NOMO-1 treated with DMSO at 0.1 percent for 48 hours (cell line): Measurements from ENCODE around the gene MITD1.
"Not testable (repeated sequence)": the region's sequence is repeated elsewhere in the genome, so short reads cannot be mapped to it uniquely, and the experiment has no call there.

ENCODE experiments used
- DNase-seq: peaks from one replicate; lab custom pipeline; 2025; ENCODE audit not compliant: unreplicated experiment; lab: John Stamatoyannopoulos, UW

Gene MITD1

DNA sequence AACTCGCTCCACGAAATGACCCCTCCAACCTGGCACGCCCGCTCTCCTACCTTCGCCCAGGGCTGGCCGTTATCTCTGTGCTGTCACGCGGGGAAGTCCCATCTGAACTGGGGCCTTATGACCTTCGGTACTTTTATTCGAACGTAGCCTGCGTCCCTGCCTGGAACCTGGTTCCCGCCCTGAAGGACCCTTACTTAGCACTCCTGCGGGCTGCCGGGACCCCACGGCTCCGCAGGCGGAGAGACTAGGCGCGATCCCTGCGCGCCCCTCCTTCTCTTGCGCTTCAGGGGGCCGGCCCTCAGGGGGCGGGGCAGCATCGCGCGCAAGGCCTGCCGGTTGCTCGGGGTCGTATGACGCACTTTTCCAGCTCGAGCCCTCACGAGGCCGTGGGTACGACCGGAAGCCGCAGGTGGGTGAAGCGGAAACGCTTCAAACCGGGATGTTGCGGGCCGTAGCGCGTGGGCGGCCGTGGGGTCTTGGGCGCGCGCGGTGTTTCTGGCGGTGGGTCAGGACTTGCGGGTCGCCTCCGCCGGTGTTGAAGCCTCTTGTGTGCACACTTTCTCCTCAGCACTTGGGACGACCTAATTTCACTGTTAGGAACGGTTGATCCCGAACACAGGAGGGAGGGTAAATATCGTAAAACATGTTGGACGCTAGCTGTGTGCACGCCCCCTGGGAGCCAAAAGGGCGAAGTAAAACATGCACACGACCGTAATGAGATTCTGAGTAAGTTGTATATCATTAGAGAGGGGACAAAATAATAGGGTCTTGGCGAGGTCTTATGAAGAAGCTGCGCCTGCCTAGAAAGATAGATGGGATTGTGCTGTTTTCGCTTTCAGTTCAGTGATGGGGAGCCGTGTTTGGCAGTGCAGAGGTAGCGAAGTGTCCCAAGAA, 26.0 kb downstream of the MITD1 start, which contains the start of the genes LIPT1 and TSGA10:
LIPT1 (plus strand) TSS at position 325 of the 894 bp plus-strand sequence. CDS start 6,991 bp downstream, outside the sequence.
TSGA10 (minus strand) TSS at position 300 of the 894 bp plus-strand sequence. CDS start 45,503 bp downstream, outside the sequence.
- DNase-seq = peak; percentile 83

- DNase-seq = no peak
These were observed 26.8 kb downstream of the MITD1 start for GRCh38 chr2:99153921-99154604.

DNA sequence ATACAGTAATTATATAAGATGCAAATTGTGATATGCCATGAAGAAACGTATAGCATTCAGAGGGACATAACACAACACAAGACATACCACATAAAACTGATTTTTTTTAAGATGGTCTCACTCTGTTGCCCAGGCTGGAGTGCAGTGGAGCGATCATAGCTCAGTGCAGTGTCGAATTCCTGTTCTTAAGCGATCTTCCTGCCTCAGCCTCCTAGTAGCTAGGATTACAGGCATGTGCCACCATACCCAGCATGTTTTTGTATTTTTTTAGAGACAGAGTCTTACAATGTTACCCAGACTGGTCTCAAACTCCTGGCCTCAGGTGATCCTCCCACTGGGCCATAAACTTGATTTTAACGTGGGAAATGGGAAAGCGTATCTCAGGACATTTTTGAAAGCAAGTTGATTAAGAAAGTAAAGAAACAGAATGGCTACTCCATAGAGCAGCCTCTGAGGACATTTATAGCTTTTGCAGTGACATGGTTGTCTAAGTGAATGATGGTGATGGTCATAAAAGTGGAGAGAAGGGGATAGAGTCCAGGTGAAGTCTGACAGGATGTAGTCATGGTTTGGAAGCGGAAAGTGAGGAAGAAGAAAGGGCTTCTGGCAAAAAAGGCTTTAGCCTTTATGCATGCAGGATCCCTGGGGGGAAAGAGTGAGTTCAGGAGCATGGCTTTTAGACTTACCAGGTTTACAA, 28.5 kb downstream of the MITD1 start:
- no peak for DNase-seq

GRCh38 chr2:99150706-99151105, 30.2 kb downstream of the MITD1 start:
- DNase-seq = peak; percentile 80

- DNase-seq = peak; percentile 94
These were observed 39.4 kb downstream of the MITD1 start, which contains the start of gene C2orf15 for GRCh38 chr2:99141110-99142108. TSS of gene C2orf15 (plus strand) at chr2:99141707. CDS start at chr2:99150559, 8,852 bp downstream.

DNA sequence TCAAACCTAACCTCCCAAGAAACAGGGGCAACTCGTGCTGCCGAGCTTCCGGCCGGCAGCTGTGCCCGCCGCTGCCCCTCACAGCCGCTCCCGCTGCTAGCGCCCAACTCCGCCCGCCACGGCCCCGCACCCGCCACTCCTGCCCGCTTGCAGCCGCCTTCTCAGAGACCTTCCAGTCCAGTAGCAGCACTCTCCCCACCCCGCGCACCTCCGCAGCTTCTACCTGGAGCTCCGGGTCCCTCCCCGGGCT, 40.1 kb downstream of the MITD1 start:
- peak; percentile 71 for DNase-seq

DNA sequence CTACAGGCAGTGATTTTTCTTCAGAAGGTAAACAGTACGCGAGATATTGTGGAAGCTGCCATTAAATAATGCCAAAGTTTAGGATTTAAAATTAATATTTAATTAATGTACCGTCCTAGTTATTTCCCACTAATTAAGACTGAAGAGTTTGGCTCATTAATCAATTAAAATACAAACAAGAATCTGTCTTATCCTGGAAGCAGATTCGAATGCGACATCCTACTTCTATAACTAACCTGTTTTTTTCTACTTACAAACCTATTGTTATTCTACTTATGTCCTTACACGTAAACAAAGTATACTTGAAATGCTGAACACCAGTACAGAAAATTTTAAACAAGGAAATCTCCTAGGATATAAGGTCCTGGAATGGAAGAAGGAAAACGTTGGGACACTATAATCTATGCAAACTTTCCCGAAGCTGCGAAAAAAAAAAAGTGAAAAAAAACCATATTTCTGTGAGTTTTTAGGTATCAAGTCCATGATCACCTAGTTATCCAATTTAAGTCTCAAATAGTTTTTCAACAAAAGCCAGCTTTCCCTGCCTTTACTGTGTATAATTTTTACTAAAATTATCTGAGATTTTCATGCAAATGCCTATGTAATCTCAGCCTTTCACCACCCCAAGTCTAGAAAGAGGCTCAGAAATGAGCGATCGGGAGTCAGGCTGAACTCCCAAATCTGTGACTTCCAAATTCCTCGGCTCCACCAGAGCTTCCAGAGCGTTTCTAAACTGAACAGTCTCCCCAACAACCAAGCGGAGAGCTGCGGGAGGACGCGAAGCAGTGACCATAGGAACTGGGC, 40.6 kb downstream of the MITD1 start:
- DNase-seq = no peak

GRCh38 chr2:99139003-99139402, 41.9 kb downstream of the MITD1 start:
- no peak for DNase-seq

DNA sequence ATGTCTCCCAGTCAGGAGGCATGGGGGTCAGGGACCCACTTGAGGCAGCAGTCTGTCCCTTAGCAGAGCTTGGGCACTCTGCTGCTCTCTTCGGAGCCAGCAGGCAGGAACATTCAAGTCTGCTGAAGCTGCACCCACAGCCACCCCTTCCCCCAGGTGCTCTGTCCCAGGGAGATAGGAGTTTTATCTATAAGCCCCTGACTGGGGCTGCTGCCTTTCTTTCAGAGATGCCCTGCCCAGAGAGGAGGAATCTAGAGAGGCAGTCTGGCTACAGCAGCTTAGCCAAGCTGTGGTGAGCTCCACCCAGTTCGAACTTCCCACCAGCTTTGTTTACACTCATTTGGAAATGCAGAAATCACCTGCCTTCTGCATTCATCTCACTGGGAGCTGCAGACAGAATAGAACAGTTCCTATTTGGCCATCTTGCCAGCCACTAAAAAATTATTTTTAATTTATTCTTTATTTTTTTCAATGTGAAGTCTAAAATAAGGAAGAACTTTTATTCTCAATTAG, 45.8 kb downstream of the MITD1 start:
- not testable (repeated sequence) for DNase-seq

DNA sequence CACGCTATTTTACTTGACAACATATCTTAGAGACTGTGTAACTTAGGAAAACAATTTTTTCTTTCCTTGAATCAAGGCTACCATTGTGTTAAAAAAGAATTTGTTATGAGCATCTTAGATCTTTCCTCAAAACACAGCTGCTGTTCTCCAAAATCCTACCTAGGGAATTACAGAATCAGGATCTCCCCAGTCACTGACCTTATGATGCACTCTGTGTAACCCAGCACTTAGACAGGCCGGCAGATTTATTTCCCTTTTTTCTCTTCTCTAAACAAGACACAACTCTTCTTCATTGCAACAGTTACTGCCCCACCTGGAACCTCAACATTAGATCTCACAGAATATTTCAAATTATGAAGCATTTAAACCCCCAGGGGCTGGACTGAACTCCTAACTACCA, 52.9 kb downstream of the MITD1 start:
- DNase-seq = peak; percentile 59
